SK-N-MC (cell line): ENCODE results near the gene VPS33A.

ENCODE experiments used
- DNase-seq: peaks from one replicate; pipeline ENCODE4 v3.0.0-alpha.2; 2011; ENCODE audit warnings: low read depth, low spot score
- H3K27ac ChIP-seq: fragments of 200-600 bp; sonication (generic); 2 replicates; pipeline ENCODE4 v1.5.1; 2016; ENCODE audit warnings: mixed run types
- H3K36me3 ChIP-seq: fragments of 200-600 bp; sonication (generic); 2 replicates; pipeline ENCODE4 v1.6.1; 2017; ENCODE audit warnings: antibody characterized with exemption, low read length, mixed read lengths; ENCODE audit not compliant: insufficient read depth
- H3K4me3 ChIP-seq: fragments of 200-600 bp; sonication (generic); 2 replicates; pipeline ENCODE4 v1.5.1; 2016
- H3K9ac ChIP-seq: fragments of 200-600 bp; sonication (generic); 2 replicates; pipeline ENCODE4 v1.8.0; 2017; ENCODE audit warnings: mixed run types, mixed read lengths; ENCODE audit not compliant: insufficient read length
- H3K9me3 ChIP-seq: fragments of 200-600 bp; sonication (generic); 2 replicates; pipeline ENCODE4 v1.6.1; 2017; ENCODE audit warnings: low read depth, mild to moderate bottlenecking, antibody characterized with exemption, low read length, moderate library complexity, mixed read lengths
- EZH2 ChIP-seq: fragments of 200-600 bp; sonication (generic); IDR thresholded peaks from one replicate; pipeline ENCODE4 v1.6.1; 2017; ENCODE audit warnings: antibody characterized with exemption
- FOXP2 ChIP-seq: optimal IDR thresholded peaks from 2 replicates; pipeline ENCODE3; 2011; ENCODE audit warnings: mild to moderate bottlenecking, moderate library complexity; ENCODE audit not compliant: insufficient read depth; ENCODE audit errors: extremely low read length, control extremely low read depth
- POLR2AphosphoS5 ChIP-seq: IDR thresholded peaks from 2 replicates; pipeline ENCODE4 v1.6.1; 2012; ENCODE audit warnings: mild to moderate bottlenecking, low read depth, low read length, borderline replicate concordance

VPS33A gene

GRCh38 chr12:122243965-122244364 lies 22.3 kb downstream of the VPS33A start:
- H3K9ac ChIP-seq = no peak overlapping the region
- no peak overlapping the region for H3K4me3 ChIP-seq

GRCh38 chr12:122238861-122239260 lies 27.4 kb downstream of the VPS33A start:
- H3K36me3 ChIP-seq = peaks cover 4% of the 10 kb centered on the region; the same call in 1 of the 2 replicates
- H3K4me3 ChIP-seq = no peak overlapping the region
- H3K9ac ChIP-seq = no peak overlapping the region
- H3K9me3 ChIP-seq = no peaks in the 10 kb centered on the region
- H3K27ac ChIP-seq = no peak overlapping the region
- DNase-seq = no peak
- TF ChIP-seq EZH2 (no peak), POLR2AphosphoS5 (no peak), FOXP2 (no peak)

More at GRCh38 chr12:122243965-122244364, 22.3 kb downstream of the VPS33A start:
- TF ChIP-seq EZH2 = no peak
- no peak for TF ChIP-seq POLR2AphosphoS5
- TF ChIP-seq FOXP2 = no peak
- H3K27ac ChIP-seq = no peak overlapping the region
- DNase-seq = no peak
- no peaks in the 10 kb centered on the region for H3K36me3 ChIP-seq
- H3K9me3 ChIP-seq = no peaks in the 10 kb centered on the region

GRCh38 chr12:122235741-122236140 lies 30.6 kb downstream of the VPS33A start:
- no peak overlapping the region for H3K4me3 ChIP-seq
- DNase-seq = no peak
- H3K9me3 ChIP-seq = no peaks in the 10 kb centered on the region
- no peak overlapping the region for H3K27ac ChIP-seq
- TF ChIP-seq EZH2 (no peak), FOXP2 (no peak), POLR2AphosphoS5 (no peak)
- H3K36me3 ChIP-seq = peaks cover 10% of the 10 kb centered on the region; the same call in 1 of the 2 replicates
- H3K9ac ChIP-seq = no peak overlapping the region

- Histone ChIP-seq H3K4me3 (no peak overlapping the region), H3K27ac (no peak overlapping the region), H3K9me3 (no peaks in the 10 kb centered on the region), H3K9ac (no peak overlapping the region), H3K36me3 (peaks cover 10% of the 10 kb centered on the region; the same call in 1 of the 2 replicates)
- DNase-seq = no peak
- TF ChIP-seq EZH2 (no peak), FOXP2 (no peak), POLR2AphosphoS5 (no peak)
Measured at GRCh38 chr12:122232691-122233090, 33.6 kb downstream of the VPS33A start.

GRCh38 chr12:122230798-122231197 lies 35.5 kb downstream of the VPS33A start:
- no peak overlapping the region for H3K9ac ChIP-seq
- H3K9me3 ChIP-seq = no peaks in the 10 kb centered on the region
- H3K36me3 ChIP-seq = peaks cover 10% of the 10 kb centered on the region; the same call in 1 of the 2 replicates
- H3K4me3 ChIP-seq = no peak overlapping the region
- H3K27ac ChIP-seq = no peak overlapping the region
- no peak for DNase-seq
- no peak for TF ChIP-seq FOXP2
- TF ChIP-seq EZH2 = no peak

- Histone ChIP-seq H3K9ac (no peak overlapping the region), H3K36me3 (peaks cover 19% of the 10 kb centered on the region; the same call in 1 of the 2 replicates), H3K9me3 (no peaks in the 10 kb centered on the region), H3K4me3 (no peak overlapping the region), H3K27ac (no peak overlapping the region)
- no peak for TF ChIP-seq EZH2
- DNase-seq = no peak
Measured at GRCh38 chr12:122228092-122228491, 38.2 kb downstream of the VPS33A start.

GRCh38 chr12:122227341-122227740 lies 39.0 kb downstream of the VPS33A start:
- TF ChIP-seq POLR2AphosphoS5 = no peak
- H3K36me3 ChIP-seq = peaks cover 23% of the 10 kb centered on the region; the same call in 1 of the 2 replicates
- DNase-seq = no peak
- H3K4me3 ChIP-seq = no peak overlapping the region
- H3K27ac ChIP-seq = no peak overlapping the region
- H3K9me3 ChIP-seq = no peaks in the 10 kb centered on the region
- no peak overlapping the region for H3K9ac ChIP-seq

- Histone ChIP-seq H3K9me3 (no peaks in the 10 kb centered on the region), H3K9ac (no peak overlapping the region), H3K4me3 (peak overlapping the region; percentile 83), H3K27ac (no peak overlapping the region), H3K36me3 (peaks cover 30% of the 10 kb centered on the region; the same call in 1 of the 2 replicates)
- no peak for TF ChIP-seq POLR2AphosphoS5
- no peak for TF ChIP-seq EZH2
- TF ChIP-seq FOXP2 = no peak
- no peak for DNase-seq
Measured at GRCh38 chr12:122226366-122227125, 39.7 kb downstream of the VPS33A start.

- Histone ChIP-seq H3K27ac (peak within 1 kb of the TSS; percentile 80), H3K4me3 (peak within 1 kb of the TSS; percentile 95), H3K36me3 (peaks cover 30% of the 10 kb centered on the region), H3K9ac (peak within 1 kb of the TSS; percentile 96), H3K9me3 (no peaks in the 10 kb centered on the region)
- DNase-seq = peak; percentile 89
- TF ChIP-seq FOXP2 (peak; percentile 52), POLR2AphosphoS5 (peak; percentile 96), EZH2 (no peak)
Measured at GRCh38 chr12:122225683-122226365, 40.5 kb downstream of the VPS33A start, which contains the start of gene DIABLO. DIABLO (minus strand) TSS chr12:122226052; CDS start chr12:122226014, 38 bp downstream.
